Fibroblast of lung (primary cell): ENCODE data around the gene ACSS1. TPM values are rescaled to one million over a fixed set of nuclear protein-coding genes. Genes with fewer than 3 reads are reported as not detected.

Experiments
- DNase-seq, 2 donors: peaks; one replicate each; pipeline versions ENCODE4 v3.0.0 to v3.0.0-alpha.2; 2010; ENCODE audit warnings: low read depth in 2 of 2
- H2AFZ ChIP-seq: 2 replicates; pipeline ENCODE4 v1.5.1; 2012; ENCODE audit warnings: low read length, control low read depth, inconsistent platforms
- H3K27ac ChIP-seq: 2 replicates; pipeline ENCODE4 v1.5.1; 2011; ENCODE audit warnings: low read length, control low read depth; ENCODE audit not compliant: insufficient read depth
- H3K27me3 ChIP-seq: 2 replicates; pipeline ENCODE4 v1.5.1; 2011; ENCODE audit warnings: mild to moderate bottlenecking, low read length; ENCODE audit not compliant: control insufficient read depth, insufficient read depth
- H3K36me3 ChIP-seq: 2 replicates; pipeline ENCODE4 v1.5.1; 2011; ENCODE audit warnings: low read length; ENCODE audit not compliant: control insufficient read depth, insufficient read depth
- H3K4me1 ChIP-seq: 2 replicates; pipeline ENCODE4 v1.5.1; 2011; ENCODE audit warnings: low read length; ENCODE audit not compliant: control insufficient read depth, insufficient read depth; ENCODE audit errors: extremely low read depth
- H3K4me2 ChIP-seq: 2 replicates; pipeline ENCODE4 v1.5.1; 2011; ENCODE audit warnings: low read length, control low read depth; ENCODE audit not compliant: insufficient read depth; ENCODE audit errors: extremely low read depth
- H3K4me3 ChIP-seq, 4 experiments: fragments of 200-600 bp in 1 of 4; sonication (generic) in 1 of 4; replicated peaks in 1 of 4; 2 replicates each; pipeline ENCODE4 v1.5.1; 2011 to 2016; ENCODE audit warnings: low read length in 4 of 4, low read depth in 3 of 4, mild to moderate bottlenecking in 3 of 4, control low read depth in 2 of 4, inconsistent platforms in 1 of 4, mixed read lengths in 1 of 4; ENCODE audit not compliant: insufficient read depth in 1 of 4; ENCODE audit errors: control extremely low read depth in 1 of 4
- H3K79me2 ChIP-seq: 2 replicates; pipeline ENCODE4 v1.5.1; 2012; ENCODE audit warnings: mild to moderate bottlenecking, low read length, inconsistent platforms; ENCODE audit not compliant: control insufficient read depth, insufficient read depth
- H3K9ac ChIP-seq: 2 replicates; pipeline ENCODE4 v1.5.1; 2011; ENCODE audit warnings: mild to moderate bottlenecking, low read length, control low read depth; ENCODE audit not compliant: insufficient read depth
- H3K9me3 ChIP-seq: 2 replicates; pipeline ENCODE4 v1.5.1; 2012; ENCODE audit warnings: low read depth, low read length; ENCODE audit not compliant: control insufficient read depth, insufficient read depth
- H4K20me1 ChIP-seq: 2 replicates; pipeline ENCODE4 v1.5.1; 2011; ENCODE audit warnings: low read length; ENCODE audit not compliant: control insufficient read depth, insufficient read depth; ENCODE audit errors: extremely low read depth
- CTCF ChIP-seq, 2 donors: IDR thresholded peaks in 1 of 2; conservative IDR thresholded peaks in 1 of 2; 1 replicate in 1 of 2; 2 replicates in 1 of 2; pipeline ENCODE4 v1.5.1; 2011 to 2012; ENCODE audit warnings: low read length in 2 of 2, control low read depth in 1 of 2, inconsistent platforms in 1 of 2, low read depth in 1 of 2, mild to moderate bottlenecking in 1 of 2
- EZH2 ChIP-seq: IDR thresholded peaks from 2 replicates; pipeline ENCODE4 v1.5.1; 2012; ENCODE audit warnings: low read length, control low read depth, mild to moderate bottlenecking; ENCODE audit errors: missing control alignments
- polyA plus RNA-seq, 2 donors: library from polyadenylated mRNA; depleted of rRNA in 1 of 2; stranded (reverse) in 1 of 2; unstranded in 1 of 2; fragments of >200 nt; gene quantifications; 2 replicates each; pipeline ENCODE4 v1.2.1, GENCODE V29; 2011 to 2012; ENCODE audit warnings: missing spikeins in 1 of 2
- total RNA-seq: library from RNA; depleted of rRNA; stranded (reverse); fragments of >200 nt; gene quantifications from 2 replicates; pipeline ENCODE4 v1.2.1, GENCODE V29; 2014

The ACSS1 gene
- total and polyA plus RNA-seq, 2 donors (not counting 1 experiment from before 2014, with no cell fraction given) = 1.3 to 3.4 TPM

GRCh38 chr20:25041813-25042530, 16.0 kb downstream of the ACSS1 start:
- Histone ChIP-seq H3K27me3 (peaks cover 8% of the 10 kb centered on the region), H4K20me1 (no peaks in the 10 kb centered on the region), H2AFZ (no peak overlapping the region), H3K4me3 (no peak overlapping the region), H3K36me3 (no peaks in the 10 kb centered on the region), H3K4me1 (peaks cover 10% of the 10 kb centered on the region), H3K9ac (no peak overlapping the region), H3K4me2 (no peak overlapping the region), H3K9me3 (no peaks in the 10 kb centered on the region), H3K79me2 (no peaks in the 10 kb centered on the region), H3K27ac (no peak overlapping the region)
- DNase-seq = no peak
- no peak for TF ChIP-seq EZH2
- no peak for TF ChIP-seq CTCF (conservative IDR thresholded peaks at IDR 0.05 in 1 of 2, IDR thresholded peaks at IDR 0.05 in 1 of 2; ENCODE audit: low read depth in 1 of 2, low read length in 2 of 2)

GRCh38 chr20:25040438-25040831, 17.5 kb downstream of the ACSS1 start:
- H4K20me1 ChIP-seq = no peaks in the 10 kb centered on the region
- H3K79me2 ChIP-seq = no peaks in the 10 kb centered on the region
- no peaks in the 10 kb centered on the region for H3K9me3 ChIP-seq
- H3K36me3 ChIP-seq = no peaks in the 10 kb centered on the region
- DNase-seq = peak; percentile 72 to 78
- peak overlapping the region in 1 of 4 experiments; percentile 20 for H3K4me3 ChIP-seq
- peaks cover 10% of the 10 kb centered on the region for H3K4me1 ChIP-seq
- TF ChIP-seq CTCF (conservative IDR thresholded peaks at IDR 0.05 in 1 of 2, IDR thresholded peaks at IDR 0.05 in 1 of 2; ENCODE audit: low read depth in 1 of 2, low read length in 2 of 2) = no peak
- no peak for TF ChIP-seq EZH2
- peaks cover 8% of the 10 kb centered on the region for H3K27me3 ChIP-seq
- H3K4me2 ChIP-seq = peak overlapping the region; percentile 42
- H3K27ac ChIP-seq = no peak overlapping the region
- no peak overlapping the region for H2AFZ ChIP-seq
- no peak overlapping the region for H3K9ac ChIP-seq

GRCh38 chr20:25039697-25040437, 18.1 kb downstream of the ACSS1 start:
- H3K79me2 ChIP-seq = no peaks in the 10 kb centered on the region
- H3K9me3 ChIP-seq = no peaks in the 10 kb centered on the region
- H3K36me3 ChIP-seq = no peaks in the 10 kb centered on the region
- peak overlapping the region; percentile 42 for H3K4me2 ChIP-seq
- no peak overlapping the region for H3K9ac ChIP-seq
- no peaks in the 10 kb centered on the region for H4K20me1 ChIP-seq
- H3K4me3 ChIP-seq = peak overlapping the region in 1 of 4 experiments; percentile 20
- no peak overlapping the region for H2AFZ ChIP-seq
- no peak overlapping the region for H3K27ac ChIP-seq
- TF ChIP-seq CTCF (conservative IDR thresholded peaks at IDR 0.05 in 1 of 2, IDR thresholded peaks at IDR 0.05 in 1 of 2; ENCODE audit: low read depth in 1 of 2, low read length in 2 of 2) = no peak
- no peak for TF ChIP-seq EZH2
- peaks cover 5% of the 10 kb centered on the region for H3K27me3 ChIP-seq
- peaks cover 10% of the 10 kb centered on the region for H3K4me1 ChIP-seq
- DNase-seq = peak; percentile 72 to 74
